Trophoblast cell (in vitro differentiated cells and primary cell): ENCODE results near the gene ADGRB3.

Experiments used
- DNase-seq, 2 donors: peaks; one replicate each; pipeline ENCODE4 v3.0.0-alpha.2; 2016
- H2AFZ ChIP-seq: 2 replicates; pipeline ENCODE4 v1.6.1; 2013; ENCODE audit warnings: low read length, moderate library complexity, mild to moderate bottlenecking; ENCODE audit not compliant: insufficient read depth, poor library complexity
- H2AK5ac ChIP-seq: 2 replicates; pipeline ENCODE4 v1.6.1; 2013; ENCODE audit warnings: mild to moderate bottlenecking, low read length
- H2BK120ac ChIP-seq: 2 replicates; pipeline ENCODE4 v1.6.1; 2013; ENCODE audit warnings: low read length, mild to moderate bottlenecking, moderate library complexity; ENCODE audit not compliant: insufficient read depth, poor library complexity
- H2BK12ac ChIP-seq: 2 replicates; pipeline ENCODE4 v1.6.1; 2013; ENCODE audit warnings: mild to moderate bottlenecking, low read length, moderate library complexity
- H2BK5ac ChIP-seq: 2 replicates; pipeline ENCODE4 v1.6.1; 2013; ENCODE audit warnings: low read length, low read depth, moderate library complexity, mild to moderate bottlenecking; ENCODE audit not compliant: poor library complexity
- H3K14ac ChIP-seq: 2 replicates; pipeline ENCODE4 v1.6.1; 2013; ENCODE audit warnings: mild to moderate bottlenecking, low read length
- H3K18ac ChIP-seq: 2 replicates; pipeline ENCODE4 v1.6.1; 2013; ENCODE audit warnings: mild to moderate bottlenecking, low read length
- H3K23ac ChIP-seq: 2 replicates; pipeline ENCODE4 v1.6.1; 2013; ENCODE audit warnings: low read length
- H3K27ac ChIP-seq: 2 replicates; pipeline ENCODE4 v1.5.1; 2013; ENCODE audit warnings: low read depth, mild to moderate bottlenecking, inconsistent platforms, low read length, moderate library complexity
- H3K27me3 ChIP-seq: 2 replicates; pipeline ENCODE4 v1.6.1; 2013; ENCODE audit warnings: inconsistent platforms, mild to moderate bottlenecking, low read length, moderate library complexity; ENCODE audit not compliant: insufficient read depth
- H3K36me3 ChIP-seq, 2 experiments: 1 replicate in 1 of 2; 2 replicates in 1 of 2; pipeline ENCODE4 v1.6.1; 2013; ENCODE audit warnings: low read length in 2 of 2, mild to moderate bottlenecking in 2 of 2, moderate library complexity in 1 of 2; ENCODE audit not compliant: insufficient read depth in 2 of 2, control insufficient read depth in 1 of 2
- H3K4ac ChIP-seq: 2 replicates; pipeline ENCODE4 v1.6.1; 2013; ENCODE audit warnings: low read depth, mild to moderate bottlenecking, low read length, moderate library complexity
- H3K4me1 ChIP-seq, 2 experiments: 1 replicate in 1 of 2; 2 replicates in 1 of 2; pipeline ENCODE4 v1.6.1; 2013; ENCODE audit warnings: low read length in 2 of 2, mild to moderate bottlenecking in 2 of 2, moderate library complexity in 1 of 2; ENCODE audit not compliant: insufficient read depth in 2 of 2, control insufficient read depth in 1 of 2
- H3K4me2 ChIP-seq: 2 replicates; pipeline ENCODE4 v1.6.1; 2013; ENCODE audit warnings: inconsistent platforms, mild to moderate bottlenecking, low read length, moderate library complexity
- H3K4me3 ChIP-seq: 2 replicates; pipeline ENCODE4 v1.5.1; 2013; ENCODE audit warnings: mild to moderate bottlenecking, low read depth, low read length, inconsistent platforms
- H3K79me1 ChIP-seq: one replicate; pipeline ENCODE4 v1.6.1; 2013; ENCODE audit warnings: low read length
- H3K79me2 ChIP-seq: 2 replicates; pipeline ENCODE4 v1.6.1; 2013; ENCODE audit warnings: low read length, mild to moderate bottlenecking; ENCODE audit not compliant: control insufficient read depth, insufficient read depth, poor library complexity
- H3K9ac ChIP-seq: 2 replicates; pipeline ENCODE4 v1.6.1; 2013; ENCODE audit warnings: mild to moderate bottlenecking, low read length
- H3K9me3 ChIP-seq: 2 replicates; pipeline ENCODE4 v1.6.1; 2013; ENCODE audit warnings: low read depth, mild to moderate bottlenecking, control low read depth, inconsistent platforms, low read length; ENCODE audit not compliant: insufficient read depth
- H4K12ac ChIP-seq: 2 replicates; pipeline ENCODE4 v1.6.1; 2013; ENCODE audit warnings: low read depth, mild to moderate bottlenecking, low read length, moderate library complexity
- H4K8ac ChIP-seq: 2 replicates; pipeline ENCODE4 v1.6.1; 2013; ENCODE audit warnings: low read depth, mild to moderate bottlenecking, low read length, moderate library complexity
- H4K91ac ChIP-seq: one replicate; pipeline ENCODE4 v1.6.1; 2013; ENCODE audit warnings: low read depth, mild to moderate bottlenecking, low read length, moderate library complexity
- WGBS: extraction: QIAGEN DNeasy Blood & Tissue Kit; methylation state at CpG from one replicate; pipeline ENCODE4 v1.1.7; 2013; ENCODE audit warnings: missing lambda C conversion rate; ENCODE audit not compliant: insufficient read length, insufficient coverage; ENCODE audit errors: extremely low coverage; 5-methylcytosine and 5-hydroxymethylcytosine counted together

Gene ADGRB3

GRCh38 chr6:68633972-68634725 lies 933 bp upstream of the ADGRB3 start:
- H2AK5ac ChIP-seq: no peak overlapping the region
- H4K8ac ChIP-seq: peak overlapping the region; percentile 48
- no peak overlapping the region for H3K23ac ChIP-seq
- no peak overlapping the region for H3K18ac ChIP-seq
- no peak overlapping the region for H3K4ac ChIP-seq
- no peaks in the 10 kb centered on the region for H3K79me2 ChIP-seq
- no peaks in the 10 kb centered on the region for H3K36me3 ChIP-seq
- H4K91ac ChIP-seq: no peak overlapping the region
- no peaks in the 10 kb centered on the region for H3K9me3 ChIP-seq
- no CpG with 5 or more reads among the region's 23 CpGs for WGBS
- no peak overlapping the region for H3K9ac ChIP-seq
- H4K12ac ChIP-seq: no peak overlapping the region
- peaks cover 11% of the 10 kb centered on the region for H3K27me3 ChIP-seq
- H2BK12ac ChIP-seq: no peak overlapping the region
- H3K14ac ChIP-seq: no peak overlapping the region
- DNase-seq: no peak
- H3K4me3 ChIP-seq: peak overlapping the region; percentile 75
- H2BK5ac ChIP-seq: no peak overlapping the region
- H3K79me1 ChIP-seq: no peaks in the 10 kb centered on the region
- no peak overlapping the region for H3K27ac ChIP-seq
- peak overlapping the region; percentile 64 for H2AFZ ChIP-seq
- H3K4me2 ChIP-seq: peak overlapping the region; percentile 98
- H3K4me1 ChIP-seq: no peaks in the 10 kb centered on the region
- H2BK120ac ChIP-seq: no peak overlapping the region

- Histone ChIP-seq H3K79me1 (no peaks in the 10 kb centered on the region), H2BK5ac (no peak overlapping the region), H3K4me2 (peak overlapping the region; percentile 98), H3K18ac (no peak overlapping the region), H3K9ac (no peak overlapping the region), H3K9me3 (no peaks in the 10 kb centered on the region), H3K79me2 (no peaks in the 10 kb centered on the region), H2AK5ac (no peak overlapping the region), H2BK12ac (no peak overlapping the region), H3K4ac (no peak overlapping the region), H3K4me1 (peaks cover 0 to 2% of the 10 kb centered on the region in 2 experiments), H3K4me3 (peak overlapping the region; percentile 75), H4K12ac (no peak overlapping the region), H3K36me3 (no peaks in the 10 kb centered on the region), H3K23ac (no peak overlapping the region), H3K14ac (no peak overlapping the region), H2BK120ac (no peak overlapping the region), H2AFZ (peak overlapping the region; percentile 3), H3K27ac (no peak overlapping the region), H4K91ac (no peak overlapping the region), H3K27me3 (peaks cover 11% of the 10 kb centered on the region), H4K8ac (no peak overlapping the region)
- DNase-seq: no peak
- no CpG with 5 or more reads among the region's 15 CpGs for WGBS
These were observed 277 bp downstream of the ADGRB3 start for GRCh38 chr6:68635412-68635705.

GRCh38 chr6:68635706-68636513 lies 828 bp downstream of the ADGRB3 start:
- H3K27me3 ChIP-seq: peaks cover 11% of the 10 kb centered on the region
- H3K36me3 ChIP-seq: no peaks in the 10 kb centered on the region
- no peak overlapping the region for H2BK12ac ChIP-seq
- no peak overlapping the region for H3K18ac ChIP-seq
- H3K4me3 ChIP-seq: peak overlapping the region; percentile 75
- H3K79me1 ChIP-seq: no peaks in the 10 kb centered on the region
- no peak overlapping the region for H2BK120ac ChIP-seq
- H3K9me3 ChIP-seq: no peaks in the 10 kb centered on the region
- no peak overlapping the region for H3K23ac ChIP-seq
- no peak overlapping the region for H2BK5ac ChIP-seq
- H2AK5ac ChIP-seq: no peak overlapping the region
- no peak overlapping the region for H3K27ac ChIP-seq
- H4K91ac ChIP-seq: no peak overlapping the region
- H3K4ac ChIP-seq: no peak overlapping the region
- H3K14ac ChIP-seq: no peak overlapping the region
- H2AFZ ChIP-seq: peak overlapping the region; percentile 3
- H3K9ac ChIP-seq: no peak overlapping the region
- H3K4me1 ChIP-seq: peaks cover 0 to 2% of the 10 kb centered on the region in 2 experiments
- H4K12ac ChIP-seq: no peak overlapping the region
- no peaks in the 10 kb centered on the region for H3K79me2 ChIP-seq
- WGBS: no CpG with 5 or more reads among the region's 24 CpGs
- no peak for DNase-seq
- no peak overlapping the region for H4K8ac ChIP-seq
- H3K4me2 ChIP-seq: peak overlapping the region; percentile 98

- Histone ChIP-seq H4K91ac (no peak overlapping the region), H3K4me2 (no peak overlapping the region), H3K4ac (no peak overlapping the region), H3K14ac (no peak overlapping the region), H3K23ac (no peak overlapping the region), H3K18ac (no peak overlapping the region), H2BK120ac (no peak overlapping the region), H4K12ac (no peak overlapping the region), H3K79me2 (no peaks in the 10 kb centered on the region), H3K9me3 (no peaks in the 10 kb centered on the region), H3K36me3 (no peaks in the 10 kb centered on the region), H2AK5ac (no peak overlapping the region), H3K79me1 (no peaks in the 10 kb centered on the region), H3K9ac (no peak overlapping the region), H2BK5ac (no peak overlapping the region), H3K27me3 (peaks cover 11% of the 10 kb centered on the region), H2BK12ac (no peak overlapping the region), H4K8ac (no peak overlapping the region), H3K27ac (no peak overlapping the region), H3K4me3 (no peak overlapping the region), H3K4me1 (peaks cover 0 to 2% of the 10 kb centered on the region in 2 experiments), H2AFZ (no peak overlapping the region)
- no CpG with 5 or more reads among the region's 5 CpGs for WGBS
- DNase-seq: no peak
These were observed 1.6 kb downstream of the ADGRB3 start for GRCh38 chr6:68636666-68637065.
